Activated CD4-positive, alpha-beta T cell treated with anti-CD3 and anti-CD28 coated beads, Interleukin-2, amount 50 U/mL, for 1 hour (primary cell): ENCODE measurements around the gene INF2.
"Not testable (repeated sequence)": the region's sequence is repeated elsewhere in the genome, so short reads cannot be mapped to it uniquely, and the experiment has no call there.

Experiments
- DNase-seq: peaks from one replicate; pipeline ENCODE4 v3.0.0-alpha.2; 2020

Gene INF2

GRCh38 chr14:104657563-104658324, 31.7 kb upstream of the INF2 start:
- no peak for DNase-seq

- no peak for DNase-seq
These were observed 31.1 kb upstream of the INF2 start for GRCh38 chr14:104658325-104658712.

- no peak for DNase-seq
These were observed 30.3 kb upstream of the INF2 start for GRCh38 chr14:104659146-104659545.

- no peak for DNase-seq
These were observed 29.5 kb upstream of the INF2 start for GRCh38 chr14:104659764-104660523.

- DNase-seq, result no peak
These were observed 28.8 kb upstream of the INF2 start for GRCh38 chr14:104660597-104660996.

- DNase-seq, result no peak
These were observed 28.3 kb upstream of the INF2 start for GRCh38 chr14:104661086-104661485.

- DNase-seq, result not testable (repeated sequence)
These were observed 27.8 kb upstream of the INF2 start for GRCh38 chr14:104661528-104662157.

- not testable (repeated sequence) for DNase-seq
These were observed 26.9 kb upstream of the INF2 start for GRCh38 chr14:104662472-104662871.

- DNase-seq, result no peak
These were observed 25.3 kb upstream of the INF2 start for GRCh38 chr14:104664107-104664506.

GRCh38 chr14:104664588-104664987, 24.8 kb upstream of the INF2 start:
- DNase-seq, result no peak

- no peak for DNase-seq
These were observed 24.2 kb upstream of the INF2 start for GRCh38 chr14:104665114-104665656.

GRCh38 chr14:104665657-104666522, 23.5 kb upstream of the INF2 start:
- DNase-seq, result peak; percentile 47

GRCh38 chr14:104666523-104666895, 22.9 kb upstream of the INF2 start:
- not testable (repeated sequence) for DNase-seq

GRCh38 chr14:104666981-104667380, 22.4 kb upstream of the INF2 start:
- no peak for DNase-seq

GRCh38 chr14:104669697-104670096, 19.7 kb upstream of the INF2 start:
- DNase-seq, result no peak

- not testable (repeated sequence) for DNase-seq
These were observed 18.0 kb upstream of the INF2 start for GRCh38 chr14:104671330-104671977.

- not testable (repeated sequence) for DNase-seq
These were observed 17.3 kb upstream of the INF2 start for GRCh38 chr14:104672119-104672518.

- no peak for DNase-seq
These were observed 15.9 kb upstream of the INF2 start for GRCh38 chr14:104673481-104673880.

GRCh38 chr14:104675447-104675846, 14.0 kb upstream of the INF2 start:
- no peak for DNase-seq

- no peak for DNase-seq
These were observed 13.2 kb upstream of the INF2 start for GRCh38 chr14:104676130-104676693.

- DNase-seq, result no peak
These were observed 12.5 kb upstream of the INF2 start for GRCh38 chr14:104676694-104677511.
